ENCODE data around the gene NIM1K. TPM values are rescaled to one million over a fixed set of nuclear protein-coding genes. Genes with fewer than 3 reads are reported as not detected.

NIM1K gene
- total RNA-seq, 1 experiment from 2014 or later: 0.26 TPM

DNA sequence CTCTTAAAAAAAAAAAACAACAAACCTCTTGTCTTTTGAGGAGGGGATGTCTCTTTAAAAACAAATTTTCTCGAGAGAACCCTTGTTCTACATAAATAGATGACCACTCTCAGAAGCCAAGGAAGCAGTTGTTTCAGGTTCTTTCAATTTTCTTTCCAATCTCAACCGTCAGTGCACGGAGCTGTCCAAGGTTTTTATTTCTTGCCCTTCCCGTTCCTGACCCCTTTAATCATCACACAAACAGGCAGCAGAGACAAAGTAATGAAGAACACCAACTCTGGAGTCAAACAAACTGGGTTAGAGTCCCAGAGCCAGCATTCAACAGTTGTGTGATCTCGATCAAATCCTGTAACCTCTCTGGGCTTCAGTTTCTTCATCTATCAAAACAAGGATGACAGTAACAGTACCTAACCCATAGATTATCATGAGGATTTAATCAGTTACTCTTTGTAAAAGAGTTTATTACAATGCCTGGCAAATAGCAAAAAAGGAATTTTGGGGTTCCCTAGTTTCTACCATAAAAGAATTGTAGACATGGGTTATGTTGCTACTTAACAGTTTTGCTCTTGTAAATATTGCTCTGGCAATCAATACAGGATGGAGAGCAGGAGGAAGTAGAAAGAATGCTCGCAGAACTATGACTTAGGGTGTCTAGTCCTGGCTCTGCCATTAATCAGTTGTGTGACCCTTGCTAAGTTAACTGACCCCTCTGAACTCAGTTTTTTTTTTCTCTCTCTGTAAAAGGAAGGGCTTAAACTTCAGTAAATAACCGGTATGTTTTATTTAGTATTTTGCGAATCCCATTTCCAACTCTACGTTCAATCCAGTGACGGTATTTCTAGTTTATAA is 1.0 kb upstream of the NIM1K start:
- Histone ChIP-seq H3K4me2 (no peak overlapping the region), H4K20me1 (ENCODE audit: insufficient read depth) (no peaks in the 10 kb centered on the region), H3F3A (ENCODE audit: insufficient read depth, low read depth) (peaks cover 22% of the 10 kb centered on the region), H3K36me3 (ENCODE audit: low read depth) (no peaks in the 10 kb centered on the region), H3K27ac (no peak overlapping the region), H2AFZ (no peak overlapping the region), H3K4me3 (no peak overlapping the region), H3K79me2 (ENCODE audit: low read depth) (no peaks in the 10 kb centered on the region), H3K9me2 (ENCODE audit: insufficient read depth) (no peaks in the 10 kb centered on the region), H3K27me3 (ENCODE audit: insufficient read depth, low read depth) (0 out of 2 replicates have a peak, but pooled peaks cover 4% of the 10 kb centered on the region), H3K9me3 (ENCODE audit: insufficient read depth, low read depth) (no peaks in the 10 kb centered on the region), H3K4me1 (replicated peaks; ENCODE audit: insufficient read depth) (peaks cover 18% of the 10 kb centered on the region)
- CTCF ChIA-PET: interaction anchor here (1.0 to 1.2 kb wide), 2 partner anchors 279 to 293 kb away, joined by 4 read pairs; partner anchors contain the start of gene TMEM267
- no TSS peak for BruUV-seq (replicated peaks)
- no peak for DNase-seq
- intact Hi-C loops (cut with micrococcal nuclease; ENCODE audit: unreplicated experiment): no loop called here
- POLR2A ChIA-PET (ENCODE audit: unreplicated experiment): interaction anchor here (0.5 kb wide), 1 partner anchor 440 kb away, joined by 5 read pairs; no protein-coding TSS in a partner anchor
- TF ChIP-seq, protein P1, sequence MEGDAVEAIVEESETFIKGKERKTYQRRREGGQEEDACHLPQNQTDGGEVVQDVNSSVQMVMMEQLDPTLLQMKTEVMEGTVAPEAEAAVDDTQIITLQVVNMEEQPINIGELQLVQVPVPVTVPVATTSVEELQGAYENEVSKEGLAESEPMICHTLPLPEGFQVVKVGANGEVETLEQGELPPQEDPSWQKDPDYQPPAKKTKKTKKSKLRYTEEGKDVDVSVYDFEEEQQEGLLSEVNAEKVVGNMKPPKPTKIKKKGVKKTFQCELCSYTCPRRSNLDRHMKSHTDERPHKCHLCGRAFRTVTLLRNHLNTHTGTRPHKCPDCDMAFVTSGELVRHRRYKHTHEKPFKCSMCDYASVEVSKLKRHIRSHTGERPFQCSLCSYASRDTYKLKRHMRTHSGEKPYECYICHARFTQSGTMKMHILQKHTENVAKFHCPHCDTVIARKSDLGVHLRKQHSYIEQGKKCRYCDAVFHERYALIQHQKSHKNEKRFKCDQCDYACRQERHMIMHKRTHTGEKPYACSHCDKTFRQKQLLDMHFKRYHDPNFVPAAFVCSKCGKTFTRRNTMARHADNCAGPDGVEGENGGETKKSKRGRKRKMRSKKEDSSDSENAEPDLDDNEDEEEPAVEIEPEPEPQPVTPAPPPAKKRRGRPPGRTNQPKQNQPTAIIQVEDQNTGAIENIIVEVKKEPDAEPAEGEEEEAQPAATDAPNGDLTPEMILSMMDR (conservative IDR thresholded peaks at IDR 0.05): no peak
- no peak for TF ChIP-seq EZH2 (IDR thresholded peaks at IDR 0.05; ENCODE audit: low read depth)

DNA sequence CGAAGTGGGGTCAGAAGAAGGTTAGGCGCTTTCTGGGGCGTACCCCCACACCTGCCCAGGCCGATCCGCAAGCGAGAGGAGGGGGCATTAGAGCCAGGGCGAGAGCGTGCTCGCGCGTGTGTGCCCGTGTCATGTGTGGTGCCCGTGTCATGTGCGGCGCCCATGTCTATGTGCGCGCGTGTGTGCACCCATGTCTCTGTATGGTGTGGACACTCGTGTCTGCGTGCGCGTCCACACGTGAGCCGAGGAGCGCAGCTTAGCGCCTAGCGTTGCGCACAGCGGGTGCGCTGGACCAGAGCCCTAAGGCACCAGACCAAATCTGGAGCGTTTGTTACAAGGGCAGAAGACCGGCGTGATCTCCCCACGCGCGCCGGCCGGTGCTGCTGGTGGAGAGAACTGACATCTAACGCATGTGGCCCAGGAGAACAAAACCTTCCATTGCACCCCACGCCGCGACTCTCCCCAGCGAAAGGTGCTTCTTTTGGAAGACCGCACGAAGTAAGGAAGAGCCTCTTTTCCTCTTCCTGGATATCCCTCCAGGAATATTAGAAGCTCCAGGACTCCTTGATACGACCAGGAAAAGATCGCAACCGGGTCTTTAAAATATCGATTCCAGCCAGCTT is 644 bp downstream of the NIM1K start:
- Histone ChIP-seq H3K9me2 (ENCODE audit: insufficient read depth) (no peaks in the 10 kb centered on the region), H3K27me3 (ENCODE audit: insufficient read depth, low read depth) (0 out of 2 replicates have a peak, but pooled peaks cover 4% of the 10 kb centered on the region), H2AFZ (peak overlapping the region; percentile 51), H4K20me1 (ENCODE audit: insufficient read depth) (no peaks in the 10 kb centered on the region), H3K36me3 (ENCODE audit: low read depth) (no peaks in the 10 kb centered on the region), H3F3A (ENCODE audit: insufficient read depth, low read depth) (peaks cover 22% of the 10 kb centered on the region), H3K79me2 (ENCODE audit: low read depth) (no peaks in the 10 kb centered on the region), H3K9me3 (ENCODE audit: insufficient read depth, low read depth) (no peaks in the 10 kb centered on the region), H3K4me1 (replicated peaks; ENCODE audit: insufficient read depth) (peaks cover 18% of the 10 kb centered on the region), H3K27ac (no peak overlapping the region), H3K4me3 (peak overlapping the region; percentile 48), H3K4me2 (peak overlapping the region; percentile 75)
- TF ChIP-seq, protein P1 (conservative IDR thresholded peaks at IDR 0.05): no peak
- no peak for TF ChIP-seq EZH2 (IDR thresholded peaks at IDR 0.05; ENCODE audit: low read depth)
- BruUV-seq (replicated peaks): no TSS peak
- peak in 1 of 2 experiments; percentile 21 for DNase-seq
- ChIA-PET CTCF (interaction anchor here (1.0 kb wide), 1 partner anchor 281 kb away, joined by 4 read pairs; no protein-coding TSS in a partner anchor), POLR2A (ENCODE audit: unreplicated experiment) (interaction anchor here (0.6 to 0.7 kb wide), 2 partner anchors 10 to 71 kb away, joined by 3 to 10 read pairs; no protein-coding TSS in a partner anchor)
- intact Hi-C loops (cut with micrococcal nuclease; ENCODE audit: unreplicated experiment): no loop called here

DNA sequence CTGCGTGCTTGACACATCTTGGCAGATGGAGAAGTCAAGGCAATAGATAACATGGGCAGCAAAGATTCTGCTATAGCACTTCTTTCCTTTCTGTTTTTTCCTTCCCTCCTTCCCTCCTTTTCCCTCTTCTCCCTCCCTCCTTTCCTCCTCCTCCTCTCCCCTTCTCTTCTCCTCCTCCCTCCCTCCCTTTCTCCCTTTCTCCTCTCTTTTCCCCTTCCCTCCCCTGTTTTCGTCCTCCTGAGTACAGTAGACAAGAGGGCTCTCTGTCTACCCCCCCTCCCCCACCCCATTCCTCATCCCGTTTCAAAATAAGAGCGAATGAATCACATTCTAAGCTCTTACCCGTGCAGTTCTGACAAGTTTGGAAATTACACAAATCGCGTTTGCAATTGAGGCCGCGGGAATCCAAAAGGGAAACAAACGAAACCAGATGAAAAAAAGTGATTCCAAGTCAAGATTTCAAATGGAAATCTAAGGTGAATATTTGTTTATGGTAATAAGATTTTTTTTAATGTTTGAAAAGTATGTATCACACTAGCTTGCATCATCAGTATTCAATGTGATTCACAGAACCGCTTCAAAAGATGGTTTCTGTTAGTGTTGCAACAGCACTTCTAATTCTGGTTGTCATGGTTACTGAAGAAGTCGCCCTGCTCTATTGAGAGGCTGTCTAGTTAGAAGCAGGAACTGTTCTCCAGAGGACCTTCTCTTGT is 1.3 kb downstream of the NIM1K start:
- Histone ChIP-seq H3K27ac (peak overlapping the region; percentile 31), H3K27me3 (ENCODE audit: insufficient read depth, low read depth) (0 out of 2 replicates have a peak, but pooled peaks cover 4% of the 10 kb centered on the region), H3F3A (ENCODE audit: insufficient read depth, low read depth) (peaks cover 22% of the 10 kb centered on the region), H3K79me2 (ENCODE audit: low read depth) (no peaks in the 10 kb centered on the region), H3K4me3 (peak overlapping the region; percentile 48), H3K4me2 (peak overlapping the region; percentile 75), H2AFZ (peak overlapping the region; percentile 51), H3K4me1 (replicated peaks; ENCODE audit: insufficient read depth) (peaks cover 18% of the 10 kb centered on the region), H3K9me3 (ENCODE audit: insufficient read depth, low read depth) (no peaks in the 10 kb centered on the region), H3K36me3 (ENCODE audit: low read depth) (no peaks in the 10 kb centered on the region), H4K20me1 (ENCODE audit: insufficient read depth) (no peaks in the 10 kb centered on the region), H3K9me2 (ENCODE audit: insufficient read depth) (no peaks in the 10 kb centered on the region)
- peak; percentile 24 to 92 for DNase-seq
- TF ChIP-seq EZH2 (IDR thresholded peaks at IDR 0.05; ENCODE audit: low read depth): no peak
- TF ChIP-seq, protein P1 (conservative IDR thresholded peaks at IDR 0.05): no peak
- BruUV-seq (replicated peaks): no TSS peak
- CTCF ChIA-PET: interaction anchor here (0.6 kb wide), 1 partner anchor 432 kb away, joined by 3 read pairs; no protein-coding TSS in a partner anchor
- intact Hi-C loops (cut with micrococcal nuclease; ENCODE audit: unreplicated experiment): no loop called here
- POLR2A ChIA-PET (ENCODE audit: unreplicated experiment): interaction anchor here (0.6 to 0.7 kb wide), 2 partner anchors 9 to 288 kb away, joined by 3 to 7 read pairs; no protein-coding TSS in a partner anchor
